HG02588 (cell line): ENCODE data around the gene CPB1.

Experiments used
- ATAC-seq: cut with Tn5 transposase; IDR thresholded peaks from one replicate; pipeline ENCODE4 v1.9.1; 2021; ENCODE audit warnings: mild to moderate bottlenecking, moderate library complexity; ENCODE audit not compliant: unreplicated experiment

CPB1 gene

GRCh38 chr3:148881286-148881685, 53.7 kb downstream of the CPB1 start:
- ATAC-seq = no peak

GRCh38 chr3:148882288-148882687, 54.7 kb downstream of the CPB1 start:
- ATAC-seq = no peak

- ATAC-seq = no peak
Measured at GRCh38 chr3:148883163-148883562, 55.6 kb downstream of the CPB1 start.

GRCh38 chr3:148884261-148884660, 56.6 kb downstream of the CPB1 start:
- ATAC-seq = no peak

GRCh38 chr3:148889828-148890227, 62.2 kb downstream of the CPB1 start:
- no peak for ATAC-seq

- no peak for ATAC-seq
Measured at GRCh38 chr3:148896062-148896461, 68.5 kb downstream of the CPB1 start.

- ATAC-seq = no peak
Measured at GRCh38 chr3:148901987-148902791, 74.6 kb downstream of the CPB1 start.

GRCh38 chr3:148903022-148903442, 75.4 kb downstream of the CPB1 start:
- no peak for ATAC-seq

- ATAC-seq = no peak
Measured at GRCh38 chr3:148903941-148904340, 76.3 kb downstream of the CPB1 start.

- no peak for ATAC-seq
Measured at GRCh38 chr3:148906667-148907066, 79.1 kb downstream of the CPB1 start.
